Astrocyte of the cerebellum (primary cell): ENCODE data around the gene STAT4.

ENCODE experiments used
- DNase-seq: peaks from one replicate; pipeline ENCODE4 v3.0.0-alpha.2; 2011; ENCODE audit warnings: low read depth
- H3K4me3 ChIP-seq: 2 replicates; pipeline ENCODE4 v1.5.1; 2011; ENCODE audit warnings: mild to moderate bottlenecking, low read depth, low read length, moderate library complexity
- in situ Hi-C: cut with HindIII; loops from 2 replicates; pipeline ENCODE4 v1.10.0; 2017; ENCODE audit warnings: low sequenced_read_pairs
- TF ChIP-seq, protein P1 (sequence below): IDR thresholded peaks from 2 replicates; pipeline ENCODE4 v1.5.1; 2012; ENCODE audit warnings: low read length, low read depth, moderate library complexity, mild to moderate bottlenecking; ENCODE audit errors: missing control alignments

The STAT4 gene

DNA sequence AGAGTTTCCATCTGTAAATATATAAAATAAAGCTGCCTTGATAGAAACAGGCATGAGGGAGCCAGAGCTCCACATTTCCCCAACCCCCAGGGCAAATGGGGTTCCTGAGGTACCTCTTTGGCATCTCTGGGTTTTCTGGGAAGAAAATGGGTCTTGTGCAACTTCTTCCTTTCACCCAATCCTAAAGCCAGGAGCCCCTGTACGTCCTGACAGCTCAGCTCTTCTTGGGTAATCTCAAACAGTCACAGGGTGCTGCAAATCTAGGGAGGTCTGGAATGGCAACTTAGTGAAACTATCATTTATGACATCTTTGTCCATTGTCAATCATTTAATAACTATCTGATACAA is 100.2 kb downstream of the STAT4 start:
- no peak for DNase-seq
- H3K4me3 ChIP-seq = no peak overlapping the region
- TF ChIP-seq, protein P1, sequence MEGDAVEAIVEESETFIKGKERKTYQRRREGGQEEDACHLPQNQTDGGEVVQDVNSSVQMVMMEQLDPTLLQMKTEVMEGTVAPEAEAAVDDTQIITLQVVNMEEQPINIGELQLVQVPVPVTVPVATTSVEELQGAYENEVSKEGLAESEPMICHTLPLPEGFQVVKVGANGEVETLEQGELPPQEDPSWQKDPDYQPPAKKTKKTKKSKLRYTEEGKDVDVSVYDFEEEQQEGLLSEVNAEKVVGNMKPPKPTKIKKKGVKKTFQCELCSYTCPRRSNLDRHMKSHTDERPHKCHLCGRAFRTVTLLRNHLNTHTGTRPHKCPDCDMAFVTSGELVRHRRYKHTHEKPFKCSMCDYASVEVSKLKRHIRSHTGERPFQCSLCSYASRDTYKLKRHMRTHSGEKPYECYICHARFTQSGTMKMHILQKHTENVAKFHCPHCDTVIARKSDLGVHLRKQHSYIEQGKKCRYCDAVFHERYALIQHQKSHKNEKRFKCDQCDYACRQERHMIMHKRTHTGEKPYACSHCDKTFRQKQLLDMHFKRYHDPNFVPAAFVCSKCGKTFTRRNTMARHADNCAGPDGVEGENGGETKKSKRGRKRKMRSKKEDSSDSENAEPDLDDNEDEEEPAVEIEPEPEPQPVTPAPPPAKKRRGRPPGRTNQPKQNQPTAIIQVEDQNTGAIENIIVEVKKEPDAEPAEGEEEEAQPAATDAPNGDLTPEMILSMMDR = no peak
- in situ Hi-C loops = no loop called here

DNA sequence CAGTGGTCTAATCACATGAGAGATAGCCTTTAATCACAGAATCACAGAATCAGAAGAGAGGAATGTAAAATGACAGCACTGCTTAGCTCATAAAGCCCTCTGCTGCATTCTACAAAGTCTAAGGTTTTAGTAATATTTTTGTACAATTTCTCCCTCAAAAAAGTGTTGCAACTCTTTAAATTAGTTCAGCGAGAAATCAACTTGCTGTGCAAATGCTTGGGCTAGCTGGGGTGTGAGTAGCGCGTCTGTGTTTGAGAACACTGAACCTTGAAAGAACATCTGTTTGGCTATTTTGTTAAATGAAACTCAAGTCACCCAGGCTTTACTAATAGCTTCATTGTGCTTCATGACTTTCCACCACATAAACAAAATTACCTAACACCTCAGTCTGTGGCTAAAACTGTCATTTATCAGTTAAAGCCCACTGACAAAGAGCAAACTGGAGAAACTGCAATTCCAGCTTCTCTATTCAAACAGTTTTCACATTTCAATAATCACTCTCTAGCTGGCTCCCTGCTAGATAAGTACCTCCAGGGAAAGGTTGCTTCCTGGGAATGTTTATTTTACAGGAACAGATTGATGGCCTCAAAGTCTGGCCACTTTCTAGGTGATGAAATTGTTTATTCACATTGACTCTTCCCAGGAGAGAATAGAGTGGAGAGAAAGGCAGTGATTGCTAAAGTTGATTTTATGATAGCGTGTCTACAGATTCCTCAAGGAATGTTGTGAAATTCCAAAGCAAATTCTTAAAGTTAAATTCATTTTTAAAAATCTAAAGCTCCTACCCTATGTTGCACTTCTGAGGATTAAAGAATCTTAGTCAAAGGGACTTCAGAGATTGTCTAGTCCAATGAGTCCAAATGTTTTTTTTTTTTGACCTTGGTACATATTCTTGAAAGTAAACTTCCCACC is 100.8 kb downstream of the STAT4 start:
- in situ Hi-C loops = loop anchor here (25.0 kb wide), 2 partner anchors 263 to 462 kb away; no protein-coding TSS in a partner anchor
- H3K4me3 ChIP-seq = no peak overlapping the region
- peak; percentile 27 for DNase-seq
- TF ChIP-seq, protein P1 = no peak

DNA sequence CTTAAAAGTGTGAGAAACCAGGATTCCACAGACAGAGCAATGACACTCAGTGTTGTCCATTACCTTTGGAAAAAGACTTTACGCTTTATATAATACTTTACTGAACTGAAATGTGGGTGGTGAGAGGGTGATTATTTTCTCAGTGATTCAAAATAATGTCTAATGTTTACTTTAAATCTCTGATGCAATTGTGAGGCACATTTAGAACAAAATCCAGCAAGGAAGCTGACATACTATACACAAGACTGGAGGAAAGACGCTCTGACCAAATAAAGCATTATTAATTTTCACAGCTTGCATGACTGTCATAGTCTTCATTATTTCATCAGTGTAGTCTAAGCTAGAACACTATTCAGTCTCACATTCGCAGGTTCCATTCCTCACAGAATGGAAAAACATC is 102.7 kb downstream of the STAT4 start:
- DNase-seq = no peak
- in situ Hi-C loops = loop anchor here (25.0 kb wide), 2 partner anchors 261 to 464 kb away; no protein-coding TSS in a partner anchor
- TF ChIP-seq, protein P1 = no peak
- no peak overlapping the region for H3K4me3 ChIP-seq

DNA sequence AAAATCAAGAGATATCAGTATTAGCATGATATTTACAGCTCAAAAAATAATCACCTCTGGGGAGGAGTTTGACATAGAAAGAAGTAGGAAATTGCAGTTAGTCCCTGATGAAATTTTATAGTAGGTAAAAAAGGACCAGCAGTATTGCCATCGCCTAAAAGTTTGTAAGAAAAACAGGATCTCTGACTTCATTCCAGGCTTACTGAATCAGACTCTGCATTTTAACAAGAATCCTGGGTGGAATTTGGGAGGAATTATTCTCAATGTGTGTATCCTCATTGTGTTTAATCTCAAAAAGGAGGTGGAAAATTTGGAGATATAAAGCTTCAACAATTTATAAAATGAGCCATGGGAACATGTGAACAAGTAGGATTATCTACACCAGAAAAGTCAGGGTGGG is 105.7 kb downstream of the STAT4 start:
- TF ChIP-seq, protein P1 = no peak
- no peak for DNase-seq
- in situ Hi-C loops = loop anchor here (25.0 kb wide), 2 partner anchors 258 to 467 kb away; no protein-coding TSS in a partner anchor
- H3K4me3 ChIP-seq = no peak overlapping the region

DNA sequence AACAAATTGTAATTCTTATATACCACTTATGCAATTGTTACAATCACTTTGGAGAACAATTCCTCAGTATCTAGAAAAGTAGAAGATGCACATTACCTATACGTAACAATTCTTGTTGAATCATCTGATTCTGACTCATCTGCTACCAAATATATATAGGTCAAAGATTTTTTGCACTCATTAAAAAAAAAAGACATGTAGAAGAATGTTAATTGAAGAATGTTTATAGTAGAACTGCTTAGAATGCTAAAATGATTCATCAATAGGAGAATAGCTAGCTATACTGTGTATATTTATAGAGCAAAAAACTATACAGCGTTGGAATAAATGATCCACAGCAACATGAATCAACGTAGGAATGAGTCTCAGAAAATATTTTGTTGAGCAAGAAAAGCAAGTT is 107.4 kb downstream of the STAT4 start:
- TF ChIP-seq, protein P1 = no peak
- in situ Hi-C loops = loop anchor here (25.0 kb wide), 2 partner anchors 256 to 469 kb away; no protein-coding TSS in a partner anchor

DNA sequence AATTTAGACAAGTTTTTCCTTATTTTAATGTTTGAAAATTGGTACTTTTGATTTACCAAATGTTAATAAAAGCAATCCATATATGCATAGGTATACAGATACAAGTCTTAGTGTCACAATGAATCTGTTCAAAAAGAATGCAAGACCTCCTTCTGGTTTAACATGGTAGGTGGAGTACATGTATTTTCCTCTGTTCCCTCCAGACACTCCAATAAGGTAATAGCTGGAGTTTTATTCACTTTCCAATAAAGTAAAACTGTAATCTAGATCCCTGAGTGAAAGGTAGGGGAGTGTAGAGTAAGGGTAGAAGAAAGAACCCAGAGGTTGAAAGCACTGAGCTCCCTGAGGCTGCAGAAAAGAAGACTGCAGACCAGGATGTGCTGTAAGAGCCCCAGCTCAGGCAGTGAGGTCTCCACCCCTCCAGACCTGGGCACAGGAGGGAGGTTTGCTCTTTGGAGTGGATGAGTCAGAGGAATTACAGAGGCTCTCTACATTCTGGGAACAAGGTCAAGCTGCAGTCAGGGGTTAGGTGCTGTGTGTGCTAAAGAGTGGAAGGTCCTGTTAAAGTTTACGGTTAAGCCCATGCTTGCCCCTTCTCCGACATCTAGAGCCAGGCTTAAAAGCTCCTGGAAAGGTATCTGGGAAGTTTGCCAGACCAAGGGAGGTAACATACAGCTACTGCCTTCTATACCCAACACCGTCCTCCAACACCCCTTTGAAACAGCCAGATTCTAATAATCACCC is 109.2 kb downstream of the STAT4 start:
- DNase-seq = no peak
- TF ChIP-seq, protein P1 = no peak
- no peak overlapping the region for H3K4me3 ChIP-seq
- in situ Hi-C loops = loop anchor here (25.0 kb wide), 2 partner anchors 254 to 471 kb away; no protein-coding TSS in a partner anchor

More for the DNA sequence above, 107.4 kb downstream of the STAT4 start:
- no peak overlapping the region for H3K4me3 ChIP-seq
- no peak for DNase-seq
